Inferior parietal cortex (tissue), 1 donor: ENCODE results near the gene SEMA5B.

Source experiments
- DNase-seq: peaks from one replicate; pipeline ENCODE4 v3.0.0-alpha.2; 2016; ENCODE audit errors: extremely low spot score

SEMA5B gene

DNA sequence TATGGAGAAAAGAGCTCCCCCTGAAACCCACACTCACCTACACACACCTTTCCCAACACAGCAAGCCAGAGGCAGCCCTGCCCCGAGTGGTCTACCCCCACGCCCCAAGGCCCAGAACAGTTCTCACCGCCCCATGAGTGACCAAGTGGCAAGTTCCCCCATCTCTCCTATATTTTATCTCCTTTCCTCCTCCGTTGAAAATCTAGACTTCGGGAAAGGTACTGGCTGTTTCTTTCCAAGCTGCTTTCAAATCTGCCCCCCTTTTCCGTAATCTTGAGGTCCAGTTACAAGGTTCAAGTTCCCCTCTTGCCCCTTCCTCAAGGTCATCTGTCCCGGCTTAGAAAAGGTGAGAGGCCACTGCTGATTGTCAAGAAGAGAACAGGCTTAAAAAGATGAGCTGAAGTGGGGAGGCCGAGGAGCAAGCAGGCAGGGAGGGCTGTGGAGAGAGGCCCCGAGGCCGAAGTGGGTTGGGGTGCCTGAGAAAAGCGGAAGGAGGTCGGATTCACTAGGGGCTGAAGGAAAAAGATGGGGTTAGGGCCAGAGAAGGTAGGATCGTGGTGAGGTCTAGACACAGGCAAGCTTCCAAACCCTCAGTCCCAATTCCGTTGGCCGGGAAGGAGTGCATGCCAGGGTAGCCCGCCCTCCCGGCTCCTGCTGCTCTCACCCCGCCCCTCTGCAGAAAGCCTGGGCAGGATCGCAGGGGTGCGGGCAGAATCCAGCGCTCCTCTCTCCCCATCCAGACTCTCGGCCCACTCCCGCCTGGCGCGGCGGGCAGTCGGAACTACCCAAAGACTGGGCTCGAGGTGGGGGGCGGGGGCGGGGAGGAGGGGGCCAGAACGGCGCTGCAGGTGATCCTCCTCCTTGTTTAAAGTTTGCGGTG, 1.7 kb downstream of the SEMA5B start:
- DNase-seq = no peak

DNA sequence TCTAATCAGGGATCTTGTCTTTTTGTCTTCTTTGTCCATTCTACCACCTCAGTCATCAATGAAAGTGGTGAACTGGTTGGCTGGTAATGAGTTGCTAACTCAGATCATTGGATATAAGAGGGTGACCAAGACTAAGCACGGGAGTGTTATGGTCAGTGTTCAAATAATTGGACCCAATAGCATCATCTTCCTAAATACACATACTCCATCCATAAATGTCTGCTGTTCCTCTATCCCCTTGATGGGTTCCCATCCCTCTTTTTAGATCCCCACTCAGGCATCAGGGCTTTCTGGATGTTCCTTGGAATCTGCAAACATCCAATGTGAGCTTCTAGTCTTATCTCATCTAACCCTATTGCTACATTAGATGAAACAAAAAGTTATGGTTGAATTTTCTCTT, 3.5 kb downstream of the SEMA5B start:
- DNase-seq = no peak

DNA sequence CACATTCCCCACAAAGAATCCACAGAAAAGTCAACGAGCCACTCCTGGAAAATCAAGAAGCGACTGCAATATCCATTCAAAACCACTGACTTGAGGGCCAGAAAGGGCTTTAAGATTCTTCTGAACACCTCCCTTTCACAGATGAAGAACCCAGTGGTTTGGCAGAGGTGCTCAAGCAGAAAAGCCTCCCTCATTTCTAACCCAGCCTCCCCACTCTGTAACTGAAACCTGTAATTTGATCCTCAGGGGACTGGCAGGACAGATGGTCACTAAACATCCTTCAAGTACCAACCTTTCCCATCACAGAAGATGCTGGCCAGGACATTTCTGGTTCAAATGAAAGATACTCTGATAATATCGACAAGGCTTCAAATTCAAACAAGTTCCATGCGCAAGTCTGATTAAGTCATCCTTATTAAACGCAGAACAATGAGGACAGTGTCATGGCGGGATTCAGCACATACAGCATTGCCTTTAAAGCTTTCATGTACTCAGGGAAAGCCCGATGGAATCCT, 5.5 kb downstream of the SEMA5B start:
- DNase-seq = no peak

DNA sequence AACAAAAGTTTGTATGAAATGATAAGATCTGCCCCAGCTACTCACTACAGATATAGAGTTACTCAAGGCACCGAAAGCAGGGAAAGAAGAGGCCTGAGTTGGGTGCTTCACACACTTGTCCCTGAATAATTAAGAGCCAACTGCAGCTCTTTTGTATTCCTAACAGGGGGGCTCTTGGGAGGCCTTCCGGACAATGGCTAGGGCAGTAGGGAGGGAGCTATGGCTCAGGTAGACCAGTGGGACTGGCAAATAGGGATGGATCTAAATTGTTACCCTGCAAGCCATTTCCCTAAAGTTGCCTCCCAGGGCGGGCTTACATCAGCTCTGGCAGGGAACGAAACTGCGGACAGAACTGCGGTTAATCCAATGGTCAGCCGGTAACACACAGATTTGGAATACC, 6.2 kb downstream of the SEMA5B start:
- DNase-seq = no peak

GRCh38 chr3:123020709-123021108, 6.9 kb downstream of the SEMA5B start:
- DNase-seq = no peak

GRCh38 chr3:123019591-123019990, 8.0 kb downstream of the SEMA5B start:
- DNase-seq = no peak

DNA sequence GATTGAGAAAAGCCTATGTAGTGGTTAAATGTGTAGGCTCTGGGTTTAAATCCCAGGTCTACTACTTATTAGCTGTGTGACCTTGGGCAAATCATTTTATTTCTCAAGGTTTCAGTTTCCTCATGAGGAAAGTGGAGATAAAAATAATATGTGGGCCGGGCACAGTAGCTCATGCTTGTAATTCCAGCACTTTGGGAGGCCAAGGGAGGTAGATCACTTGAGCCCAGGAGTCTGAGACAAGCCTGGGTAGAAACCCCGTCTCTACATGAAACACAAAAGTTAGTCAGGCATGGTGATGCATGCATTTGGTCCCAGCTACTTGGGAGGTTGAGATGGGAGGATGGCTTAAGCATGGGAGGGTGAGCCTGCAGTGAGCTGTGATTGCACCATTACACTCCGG, 8.4 kb downstream of the SEMA5B start:
- no peak for DNase-seq

DNA sequence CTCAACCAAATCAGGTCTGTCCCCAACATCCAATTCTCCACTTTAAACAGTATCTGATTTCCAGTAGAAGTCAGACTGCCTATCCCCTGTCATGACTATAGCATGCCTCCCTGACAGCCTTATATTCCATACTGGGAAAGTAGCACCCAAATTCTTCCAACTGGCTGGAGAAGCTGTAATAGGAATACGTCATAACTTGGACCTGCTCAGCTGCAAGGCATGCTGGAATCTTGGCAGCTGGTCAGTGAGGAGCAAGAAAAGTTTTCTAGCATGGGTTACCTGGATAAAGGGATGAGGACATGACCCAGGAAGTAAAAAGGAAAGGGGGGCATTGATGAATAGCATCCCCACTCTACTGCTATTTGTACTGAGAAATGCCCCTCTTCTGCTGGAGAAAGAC, 8.9 kb downstream of the SEMA5B start:
- no peak for DNase-seq

GRCh38 chr3:123015596-123015995, 12.0 kb downstream of the SEMA5B start:
- DNase-seq = no peak

- DNase-seq = no peak
Measured at GRCh38 chr3:123013876-123014275, 13.7 kb downstream of the SEMA5B start.

GRCh38 chr3:123012652-123013051, 14.9 kb downstream of the SEMA5B start:
- no peak for DNase-seq

DNA sequence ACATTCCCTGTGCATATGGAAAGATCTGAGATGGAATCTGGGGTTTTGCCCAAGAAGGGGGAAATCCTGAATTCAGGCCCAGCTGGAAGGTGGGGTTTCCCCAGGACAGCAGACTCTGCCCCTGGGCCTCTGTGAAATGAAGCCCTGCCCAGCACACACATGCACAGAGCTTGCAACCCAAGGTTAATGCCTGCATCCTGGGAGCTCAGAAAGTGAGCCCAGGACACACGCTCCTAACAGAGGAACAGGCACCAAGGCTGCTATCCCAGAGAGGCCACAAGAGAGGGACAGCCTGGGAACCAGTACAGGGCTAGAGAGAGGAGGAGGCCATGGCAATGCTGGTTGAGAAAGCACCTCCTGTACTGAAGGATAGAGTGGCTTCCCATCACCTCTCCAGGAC, 16.1 kb downstream of the SEMA5B start:
- DNase-seq = no peak

GRCh38 chr3:123008840-123009239, 18.7 kb downstream of the SEMA5B start:
- DNase-seq = no peak

DNA sequence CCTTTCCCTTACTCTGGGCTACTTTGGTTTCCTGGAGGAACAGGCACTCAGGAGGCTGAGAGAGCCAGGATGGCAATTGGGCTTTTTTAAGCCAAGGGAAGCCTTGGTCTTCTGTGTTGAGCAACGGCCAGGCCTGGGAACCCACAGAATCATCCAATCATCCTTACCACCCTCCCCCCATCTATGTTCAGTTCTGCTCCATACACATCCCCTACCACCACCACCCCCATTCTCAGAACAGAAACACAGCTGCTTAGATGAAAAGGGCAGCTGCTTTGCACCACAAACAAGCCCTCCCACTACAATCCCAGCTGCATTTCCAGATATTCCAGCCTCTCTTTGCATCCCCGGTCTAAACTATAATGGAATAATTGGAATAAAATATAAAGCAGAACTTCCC, 21.0 kb downstream of the SEMA5B start:
- DNase-seq = no peak

DNA sequence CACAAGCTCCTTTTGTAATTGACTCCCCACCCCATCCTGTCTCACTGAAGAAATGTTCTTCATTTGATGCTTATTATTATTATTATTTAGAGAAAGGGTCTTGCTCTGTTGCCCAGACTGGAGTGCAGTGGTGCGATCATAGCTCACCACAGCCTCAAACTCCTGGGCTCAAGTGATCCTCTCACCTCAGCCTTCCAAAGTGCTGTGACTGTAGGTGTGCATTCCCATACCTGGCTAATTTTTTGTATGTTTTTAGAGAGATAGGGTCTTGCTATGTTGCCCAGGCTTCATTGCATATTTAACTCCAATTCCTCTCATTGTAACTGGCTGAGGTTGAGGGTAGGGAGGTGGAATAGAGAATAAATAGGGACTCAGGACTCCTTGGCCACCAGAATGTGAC, 22.3 kb downstream of the SEMA5B start:
- DNase-seq = no peak

DNA sequence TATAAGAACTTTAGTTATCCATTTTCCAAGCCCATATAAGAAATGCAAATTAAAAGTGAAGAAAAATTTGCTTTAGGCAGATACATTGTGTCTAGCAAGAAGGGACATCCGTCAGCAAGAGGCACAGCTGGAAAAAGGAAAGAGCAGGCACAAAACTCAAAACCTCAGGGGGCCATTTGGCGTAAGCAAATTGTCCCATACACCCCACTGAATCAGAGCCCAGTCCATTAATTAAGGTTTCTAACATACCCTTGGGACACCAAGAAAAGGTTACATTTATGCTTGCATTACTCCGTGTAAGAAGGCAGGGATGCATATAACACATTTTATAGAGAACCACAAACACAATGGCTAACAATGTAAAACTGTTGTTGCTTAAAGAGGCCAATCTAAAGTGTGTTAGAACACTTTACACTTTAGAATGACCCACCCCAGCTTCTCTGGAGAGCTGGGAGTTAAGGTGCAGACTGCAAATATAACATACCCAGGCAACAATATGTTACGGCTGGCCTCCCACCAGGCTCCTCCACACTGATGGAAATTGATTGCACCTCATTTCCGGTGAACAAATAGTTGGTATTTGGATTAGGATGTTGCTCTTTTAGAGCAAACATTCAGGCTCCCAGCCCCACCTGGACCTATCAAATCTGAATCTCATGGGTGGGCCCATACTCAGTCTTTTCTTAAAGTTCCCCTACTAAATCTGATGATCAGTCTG, 23.2 kb downstream of the SEMA5B start:
- DNase-seq = no peak

GRCh38 chr3:123002749-123003497, 24.6 kb downstream of the SEMA5B start:
- no peak for DNase-seq

DNA sequence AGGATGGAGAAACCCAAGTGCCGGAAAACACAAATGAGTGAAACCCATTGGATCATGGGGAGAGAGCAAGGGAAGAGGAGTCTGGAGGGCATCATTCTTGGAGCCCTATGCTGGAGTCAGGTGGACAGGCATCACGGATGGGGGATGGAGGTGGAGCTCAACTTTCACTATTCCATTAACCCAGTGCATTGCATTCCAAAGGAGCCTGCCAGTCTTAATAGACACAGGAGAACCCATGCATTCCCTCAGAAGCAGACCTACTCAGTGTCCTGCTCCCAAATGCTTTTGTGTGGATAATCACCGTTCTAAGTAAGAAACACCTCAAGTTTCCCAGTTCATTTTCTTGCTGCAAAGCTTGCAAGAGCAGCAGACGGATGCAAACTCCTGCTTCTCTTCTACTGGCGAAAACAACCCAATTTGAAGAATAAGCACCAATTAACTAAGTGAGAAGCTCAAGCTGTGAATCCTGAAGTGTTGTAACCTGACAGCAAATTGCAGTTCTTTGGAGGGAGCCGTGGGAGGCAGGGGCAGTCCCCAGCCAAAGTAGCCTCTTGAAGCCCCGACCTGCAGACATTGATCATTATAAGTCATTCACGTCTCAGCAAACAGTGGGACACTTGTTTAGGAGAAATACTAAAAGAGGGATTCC, 25.3 kb downstream of the SEMA5B start:
- DNase-seq = no peak

GRCh38 chr3:122998856-122999255, 28.7 kb downstream of the SEMA5B start:
- no peak for DNase-seq

- no peak for DNase-seq
Measured at GRCh38 chr3:122998206-122998605, 29.4 kb downstream of the SEMA5B start.

DNA sequence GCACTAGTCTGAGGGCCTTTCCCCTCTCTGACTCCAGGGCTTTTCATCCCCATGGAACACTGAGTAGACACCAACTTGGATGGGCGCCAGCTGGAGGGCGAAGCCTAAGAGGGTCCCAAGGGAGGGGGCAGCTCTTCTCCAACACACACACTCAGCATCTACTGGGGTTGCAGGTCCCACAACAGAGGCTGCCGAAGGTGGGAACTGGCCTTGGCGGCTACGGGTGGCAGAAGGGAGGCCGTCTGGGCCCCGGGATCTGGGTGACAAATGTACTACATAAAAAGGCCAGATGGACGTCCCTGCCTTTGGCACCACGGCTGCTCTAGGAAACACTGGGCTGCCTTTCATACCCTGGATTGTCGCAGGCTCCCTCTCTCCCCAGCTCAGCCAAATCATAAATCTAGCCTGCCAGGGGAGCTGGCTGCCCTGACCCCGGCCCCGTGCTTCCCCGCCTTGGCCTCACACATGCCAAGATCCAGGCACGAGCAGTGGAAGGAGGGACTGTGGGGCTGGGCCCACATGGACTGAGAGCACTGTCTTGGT, 31.5 kb downstream of the SEMA5B start:
- DNase-seq = no peak
